ENCODE measurements around the gene DELE1.
A peak's percentile ranks its signal among the peaks of the same experiment; 100 is the strongest.
"Not testable (repeated sequence)": the region's sequence is repeated elsewhere in the genome, so short reads cannot be mapped to it uniquely, and the experiment has no call there.

Gene DELE1

GRCh38 chr5:141890429-141890828, 33.2 kb upstream of the DELE1 start:
- DNase-seq = not testable (repeated sequence)

- DNase-seq = no peak
These were observed 26.2 kb upstream of the DELE1 start for GRCh38 chr5:141897425-141897824.

- DNase-seq = no peak
These were observed 25.1 kb upstream of the DELE1 start for GRCh38 chr5:141898448-141899049.

GRCh38 chr5:141902015-141902814, 21.5 kb upstream of the DELE1 start:
- DNase-seq = no peak

GRCh38 chr5:141903261-141903660, 20.4 kb upstream of the DELE1 start:
- no peak for DNase-seq

GRCh38 chr5:141904551-141904950, 19.1 kb upstream of the DELE1 start:
- DNase-seq = no peak

GRCh38 chr5:141906517-141906916, 17.2 kb upstream of the DELE1 start:
- no peak for DNase-seq

GRCh38 chr5:141906972-141907371, 16.7 kb upstream of the DELE1 start:
- DNase-seq = no peak

GRCh38 chr5:141908796-141909195, 14.9 kb upstream of the DELE1 start:
- no peak for DNase-seq

GRCh38 chr5:141909212-141909611, 14.5 kb upstream of the DELE1 start:
- DNase-seq = no peak

- no peak for DNase-seq
These were observed 13.4 kb upstream of the DELE1 start for GRCh38 chr5:141910271-141910673.

GRCh38 chr5:141913560-141914198, 10.0 kb upstream of the DELE1 start:
- DNase-seq = no peak

GRCh38 chr5:141914199-141914743, 9.4 kb upstream of the DELE1 start:
- DNase-seq = peak; percentile 31

- no peak for DNase-seq
These were observed 8.9 kb upstream of the DELE1 start for GRCh38 chr5:141914797-141915196.

GRCh38 chr5:141915881-141916336, 7.8 kb upstream of the DELE1 start:
- DNase-seq = no peak

GRCh38 chr5:141916522-141916921, 7.1 kb upstream of the DELE1 start:
- DNase-seq = no peak

GRCh38 chr5:141917760-141918159, 5.9 kb upstream of the DELE1 start:
- no peak for DNase-seq

- no peak for DNase-seq
These were observed 4.2 kb upstream of the DELE1 start for GRCh38 chr5:141919218-141920119.

GRCh38 chr5:141920771-141921170, 2.9 kb upstream of the DELE1 start:
- DNase-seq = no peak

- not testable (repeated sequence) for DNase-seq
These were observed 734 bp upstream of the DELE1 start for GRCh38 chr5:141922827-141923447.

GRCh38 chr5:141926434-141926833, 2.8 kb downstream of the DELE1 start:
- DNase-seq = no peak

GRCh38 chr5:141928051-141928450, 4.4 kb downstream of the DELE1 start:
- no peak for DNase-seq
